OCI-LY3 (cell line): Measurements from ENCODE around the gene PARVA.

Experiments used
- H2AFZ ChIP-seq: fragments of 200-600, 300-600 bp; shearing (Covaris generic); 2 replicates; pipeline ENCODE4 v1.6.0; 2014; ENCODE audit warnings: antibody characterized with exemption, low read depth, low read length
- H3K27ac ChIP-seq: fragments of 200-600, 300-600 bp; sonication (generic); 2 replicates; pipeline ENCODE4 v1.5.1; 2014; ENCODE audit warnings: mild to moderate bottlenecking, low read length, moderate library complexity, mixed read lengths
- H3K27me3 ChIP-seq: fragments of 200-600, 300-600 bp; sonication (generic); 2 replicates; pipeline ENCODE4 v1.6.1; 2014; ENCODE audit warnings: low read depth, low read length, mixed read lengths
- H3K36me3 ChIP-seq: fragments of 200-600, 300-600 bp; sonication (generic); replicated peaks from 2 replicates; pipeline ENCODE3; 2014; ENCODE audit warnings: low read depth, low read length, mixed read lengths
- H3K4me1 ChIP-seq: fragments of 300-600, 200-600 bp; sonication (generic); 2 replicates; pipeline ENCODE4 v1.6.1; 2014; ENCODE audit warnings: low read length, mixed read lengths
- H3K4me2 ChIP-seq: fragments of 200-600, 300-600 bp; sonication (generic); 2 replicates; pipeline ENCODE4 v1.6.1; 2014; ENCODE audit warnings: low read length, mixed read lengths
- H3K4me3 ChIP-seq: fragments of 300-600, 200-600 bp; sonication (generic); 2 replicates; pipeline ENCODE4 v1.5.1; 2014; ENCODE audit warnings: antibody characterized with exemption, mild to moderate bottlenecking, low read length, moderate library complexity
- H3K79me2 ChIP-seq: fragments of 300-600, 200-600 bp; shearing (Covaris generic); 2 replicates; pipeline ENCODE4 v1.6.1; 2014; ENCODE audit warnings: mild to moderate bottlenecking, low read length, mixed read lengths
- H3K9ac ChIP-seq: fragments of 300-600, 200-600 bp; shearing (Covaris generic); 2 replicates; pipeline ENCODE4 v1.6.0; 2014; ENCODE audit warnings: mild to moderate bottlenecking, low read length, moderate library complexity
- H3K9me3 ChIP-seq: fragments of 200-600, 300-600 bp; shearing (Covaris generic); 2 replicates; pipeline ENCODE4 v1.6.1; 2014; ENCODE audit warnings: low read length, mixed read lengths; ENCODE audit not compliant: insufficient read depth
- H4K20me1 ChIP-seq: fragments of 200-600, 300-600 bp; sonication (generic); 2 replicates; pipeline ENCODE4 v1.6.1; 2016; ENCODE audit warnings: low read length, mixed read lengths; ENCODE audit not compliant: insufficient read depth
- EZH2phosphoT487 ChIP-seq: fragments of 200-600 bp; shearing (Covaris generic); IDR thresholded peaks from 2 replicates; pipeline ENCODE4 v1.6.1; 2018; ENCODE audit warnings: antibody characterized with exemption, mixed run types, low read depth
- TF ChIP-seq, protein P1 (sequence below): fragments of 200-600, 300-600 bp; sonication (generic); IDR thresholded peaks from 2 replicates; pipeline ENCODE4 v1.5.1; 2014; ENCODE audit warnings: antibody characterized with exemption, low read length, low read depth

Gene PARVA

DNA sequence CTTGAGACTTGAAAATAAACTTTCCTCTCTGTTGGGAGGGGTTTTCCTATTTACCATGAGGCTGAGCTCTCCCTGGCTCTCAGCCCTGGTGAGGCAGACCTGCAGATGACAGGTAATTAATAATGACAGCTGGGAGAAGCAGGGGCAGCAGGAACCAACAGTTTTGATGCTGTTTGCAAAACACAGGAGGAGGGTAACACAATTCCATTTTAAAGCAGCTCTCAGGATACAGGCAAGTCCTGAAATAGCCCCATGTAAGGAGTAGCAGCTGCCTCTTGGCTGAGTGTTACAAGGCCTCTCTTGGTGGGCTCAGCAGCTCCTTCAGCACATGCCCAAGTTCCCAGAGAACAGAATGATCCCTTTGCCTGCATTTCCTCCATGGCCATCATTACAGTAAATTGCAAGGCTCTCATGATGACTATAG is 13.3 kb downstream of the PARVA start:
- H3K79me2 ChIP-seq: no peaks in the 10 kb centered on the region

DNA sequence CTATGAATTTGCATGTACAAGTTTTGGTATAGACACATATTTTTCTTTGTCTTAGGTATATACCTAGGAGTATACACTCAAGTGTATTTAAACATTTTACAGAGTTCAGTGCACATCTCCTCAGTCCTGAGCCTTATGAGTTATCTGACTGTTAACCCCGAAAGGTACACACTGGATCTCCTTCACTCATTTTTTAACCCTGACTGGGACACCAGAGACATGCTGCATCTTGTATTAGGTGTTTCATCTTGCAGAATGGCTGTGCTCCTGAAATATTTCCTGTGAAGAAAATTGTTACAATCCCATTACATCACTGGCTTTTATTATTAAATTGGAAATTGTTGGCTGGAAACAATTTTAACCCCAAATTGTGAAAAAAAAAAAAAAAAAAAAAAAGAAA is 15.3 kb downstream of the PARVA start:
- no peak overlapping the region for H2AFZ ChIP-seq
- no peak overlapping the region for H3K27ac ChIP-seq
- no peak for TF ChIP-seq EZH2phosphoT487
- TF ChIP-seq, protein P1, sequence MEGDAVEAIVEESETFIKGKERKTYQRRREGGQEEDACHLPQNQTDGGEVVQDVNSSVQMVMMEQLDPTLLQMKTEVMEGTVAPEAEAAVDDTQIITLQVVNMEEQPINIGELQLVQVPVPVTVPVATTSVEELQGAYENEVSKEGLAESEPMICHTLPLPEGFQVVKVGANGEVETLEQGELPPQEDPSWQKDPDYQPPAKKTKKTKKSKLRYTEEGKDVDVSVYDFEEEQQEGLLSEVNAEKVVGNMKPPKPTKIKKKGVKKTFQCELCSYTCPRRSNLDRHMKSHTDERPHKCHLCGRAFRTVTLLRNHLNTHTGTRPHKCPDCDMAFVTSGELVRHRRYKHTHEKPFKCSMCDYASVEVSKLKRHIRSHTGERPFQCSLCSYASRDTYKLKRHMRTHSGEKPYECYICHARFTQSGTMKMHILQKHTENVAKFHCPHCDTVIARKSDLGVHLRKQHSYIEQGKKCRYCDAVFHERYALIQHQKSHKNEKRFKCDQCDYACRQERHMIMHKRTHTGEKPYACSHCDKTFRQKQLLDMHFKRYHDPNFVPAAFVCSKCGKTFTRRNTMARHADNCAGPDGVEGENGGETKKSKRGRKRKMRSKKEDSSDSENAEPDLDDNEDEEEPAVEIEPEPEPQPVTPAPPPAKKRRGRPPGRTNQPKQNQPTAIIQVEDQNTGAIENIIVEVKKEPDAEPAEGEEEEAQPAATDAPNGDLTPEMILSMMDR: no peak
- H3K9me3 ChIP-seq: peaks cover 3% of the 10 kb centered on the region
- H3K4me3 ChIP-seq: no peak overlapping the region
- H3K4me2 ChIP-seq: no peak overlapping the region
- no peaks in the 10 kb centered on the region for H4K20me1 ChIP-seq
- H3K9ac ChIP-seq: no peak overlapping the region
- 0 out of 2 replicates have a peak, but pooled peaks cover 5% of the 10 kb centered on the region for H3K27me3 ChIP-seq
- H3K36me3 ChIP-seq: no peaks in the 10 kb centered on the region
- no peaks in the 10 kb centered on the region for H3K4me1 ChIP-seq
- H3K79me2 ChIP-seq: no peaks in the 10 kb centered on the region

More for the DNA sequence above, 13.3 kb downstream of the PARVA start:
- TF ChIP-seq, protein P1: no peak
- no peak for TF ChIP-seq EZH2phosphoT487
- Histone ChIP-seq H3K4me3 (no peak overlapping the region), H3K4me2 (no peak overlapping the region), H3K27ac (no peak overlapping the region), H3K27me3 (0 out of 2 replicates have a peak, but pooled peaks cover 5% of the 10 kb centered on the region), H4K20me1 (no peaks in the 10 kb centered on the region), H2AFZ (no peak overlapping the region), H3K36me3 (no peaks in the 10 kb centered on the region), H3K4me1 (no peaks in the 10 kb centered on the region), H3K9me3 (no peaks in the 10 kb centered on the region), H3K9ac (no peak overlapping the region)

DNA sequence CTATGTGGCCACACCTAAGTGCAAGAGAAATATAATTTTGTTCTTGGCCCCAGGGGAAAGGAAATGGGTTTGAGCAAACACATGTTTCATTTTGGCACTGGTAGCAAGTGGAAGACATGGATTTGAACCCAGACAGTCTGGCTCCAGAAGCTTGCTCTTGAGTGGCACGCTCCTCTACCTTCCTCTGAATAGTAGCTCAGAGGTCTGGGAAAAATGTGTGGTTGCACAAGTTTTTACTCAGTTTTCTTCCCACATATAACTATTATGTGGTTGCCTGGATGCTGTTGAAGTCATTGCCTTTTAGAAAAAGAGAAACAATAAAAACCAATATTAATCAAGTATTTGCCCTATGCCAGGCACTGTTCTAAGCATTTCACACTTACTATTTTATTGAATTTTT is 16.3 kb downstream of the PARVA start:
- no peak overlapping the region for H2AFZ ChIP-seq
- H4K20me1 ChIP-seq: no peaks in the 10 kb centered on the region
- peaks cover 3% of the 10 kb centered on the region for H3K9me3 ChIP-seq
- H3K27me3 ChIP-seq: 0 out of 2 replicates have a peak, but pooled peaks cover 5% of the 10 kb centered on the region
- no peak overlapping the region for H3K9ac ChIP-seq
- no peaks in the 10 kb centered on the region for H3K36me3 ChIP-seq
- H3K4me3 ChIP-seq: no peak overlapping the region
- TF ChIP-seq EZH2phosphoT487: no peak
- TF ChIP-seq, protein P1: no peak
- no peaks in the 10 kb centered on the region for H3K4me1 ChIP-seq
- H3K79me2 ChIP-seq: no peaks in the 10 kb centered on the region
- H3K27ac ChIP-seq: no peak overlapping the region
- no peak overlapping the region for H3K4me2 ChIP-seq

DNA sequence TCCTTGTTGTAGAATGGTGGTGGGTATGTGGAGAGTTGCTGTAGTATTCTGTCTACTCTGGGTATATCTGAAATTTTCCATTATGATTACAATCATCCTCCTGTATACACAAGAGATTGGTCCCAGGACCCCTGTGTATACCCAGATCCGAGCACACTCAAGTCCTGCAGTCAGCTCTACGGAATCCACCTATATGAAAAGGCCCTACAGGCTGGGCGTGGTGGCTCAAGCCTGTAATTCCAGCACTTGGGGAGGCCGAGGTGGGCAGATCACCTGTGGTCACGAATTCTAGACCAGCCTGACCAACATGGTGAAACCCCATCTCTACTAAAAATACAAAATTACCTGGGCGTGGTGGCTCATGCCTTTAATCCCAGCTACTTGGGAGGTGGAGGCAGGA is 17.2 kb downstream of the PARVA start:
- Histone ChIP-seq H4K20me1 (no peaks in the 10 kb centered on the region), H3K9ac (no peak overlapping the region), H3K4me2 (no peak overlapping the region), H3K4me3 (no peak overlapping the region), H3K27me3 (0 out of 2 replicates have a peak, but pooled peaks cover 5% of the 10 kb centered on the region), H3K36me3 (no peaks in the 10 kb centered on the region), H3K4me1 (no peaks in the 10 kb centered on the region), H3K27ac (no peak overlapping the region), H3K79me2 (no peaks in the 10 kb centered on the region), H3K9me3 (peaks cover 3% of the 10 kb centered on the region), H2AFZ (no peak overlapping the region)
- TF ChIP-seq, protein P1: no peak
- no peak for TF ChIP-seq EZH2phosphoT487
